Colonic mucosa (tissue), 4 donors: ENCODE results near the gene PPP6R2. TPM values are rescaled to one million over a fixed set of nuclear protein-coding genes. Genes with fewer than 3 reads are reported as not detected.

Experiments used
- DNase-seq: peaks from one replicate; pipeline ENCODE4 v3.0.0-alpha.2; 2020
- H3K27ac ChIP-seq: fragments of 200-600 bp; one replicate; pipeline ENCODE4 v1.8.0; 2021
- H3K27me3 ChIP-seq: fragments of 200-600 bp; one replicate; pipeline ENCODE4 v1.8.0; 2021
- H3K36me3 ChIP-seq: fragments of 200-600 bp; one replicate; pipeline ENCODE4 v1.8.0; 2021
- H3K4me1 ChIP-seq: fragments of 200-600 bp; one replicate; pipeline ENCODE4 v1.8.0; 2021; ENCODE audit warnings: mild to moderate bottlenecking
- H3K4me3 ChIP-seq: fragments of 200-600 bp; one replicate; pipeline ENCODE4 v1.8.0; 2021
- H3K9ac ChIP-seq, 2 donors: one replicate each; pipeline ENCODE4 v1.7.0; 2013; ENCODE audit warnings: control low read depth in 2 of 2, low read depth in 2 of 2, low read length in 2 of 2
- H3K9me3 ChIP-seq: fragments of 200-600 bp; one replicate; pipeline ENCODE4 v1.8.0; 2021
- CTCF ChIP-seq: fragments of 200-600 bp; IDR thresholded peaks from one replicate; pipeline ENCODE4 v1.8.0; 2022; ENCODE audit warnings: antibody characterized with exemption, mild to moderate bottlenecking
- intact Hi-C: fragments of 100-400 bp; cut with DNase I; formaldehyde crosslinking; loops from one replicate; pipeline ENCODE4 v1.14.1; 2022
- total RNA-seq, 2 donors: library from RNA; stranded (reverse); fragmentation: NEBNext Ultra II Directional in 1 of 2; extraction: Animal tissue kit (Norgen Biotek cat#: 25700) in 1 of 2; gene quantifications; one replicate each; pipeline ENCODE4 v1.2.1, GENCODE V29; 2021
- donor health status: healthy.
- donor health status: DM: no; HTN: no; CAD: no.
- donor health status: DM: no; HTN: no; CAD: no.

PPP6R2 gene
- total RNA-seq, 2 donors from 2014 or later: 34.1 to 55.9 TPM

GRCh38 chr22:50481440-50482106 is 138.4 kb downstream of the PPP6R2 start, which contains the start of gene ADM2:
TSS of gene ADM2 (plus strand) at chr22:50481543. CDS start at chr22:50481848, 305 bp downstream.
- Histone ChIP-seq H3K9ac (peak within 1 kb of the TSS; percentile 51 to 78), H3K27me3 (peaks cover 27% of the 10 kb centered on the region), H3K4me1 (peaks cover 15% of the 10 kb centered on the region), H3K27ac (no peak within 1 kb of the TSS), H3K4me3 (peak within 1 kb of the TSS; percentile 52), H3K9me3 (no peaks in the 10 kb centered on the region), H3K36me3 (no peaks in the 10 kb centered on the region)
- peak; percentile 67 for DNase-seq
- intact Hi-C loops: no loop called here
- TF ChIP-seq CTCF: no peak

GRCh38 chr22:50482107-50483074 is 139.3 kb downstream of the PPP6R2 start:
- no peak overlapping the region for H3K27ac ChIP-seq
- no peak for DNase-seq
- peaks cover 27% of the 10 kb centered on the region for H3K27me3 ChIP-seq
- H3K4me3 ChIP-seq: peak overlapping the region; percentile 52
- H3K9ac ChIP-seq: peak overlapping the region; percentile 51 to 78
- no peaks in the 10 kb centered on the region for H3K9me3 ChIP-seq
- no peak for TF ChIP-seq CTCF
- H3K4me1 ChIP-seq: peaks cover 15% of the 10 kb centered on the region
- intact Hi-C loops: no loop called here
- no peaks in the 10 kb centered on the region for H3K36me3 ChIP-seq

GRCh38 chr22:50483106-50483505 is 140.0 kb downstream of the PPP6R2 start:
- Histone ChIP-seq H3K27ac (no peak overlapping the region), H3K4me1 (peaks cover 15% of the 10 kb centered on the region), H3K27me3 (peaks cover 27% of the 10 kb centered on the region), H3K9me3 (no peaks in the 10 kb centered on the region), H3K4me3 (no peak overlapping the region), H3K9ac (no peak overlapping the region), H3K36me3 (no peaks in the 10 kb centered on the region)
- TF ChIP-seq CTCF: no peak
- intact Hi-C loops: no loop called here
- no peak for DNase-seq

- Histone ChIP-seq H3K4me3 (no peak overlapping the region), H3K4me1 (peaks cover 15% of the 10 kb centered on the region), H3K27me3 (peaks cover 27% of the 10 kb centered on the region), H3K9me3 (no peaks in the 10 kb centered on the region), H3K27ac (no peak overlapping the region), H3K9ac (no peak overlapping the region), H3K36me3 (no peaks in the 10 kb centered on the region)
- intact Hi-C loops: no loop called here
- TF ChIP-seq CTCF: no peak
- DNase-seq: no peak
Measured at GRCh38 chr22:50483556-50483955, 140.4 kb downstream of the PPP6R2 start.

- intact Hi-C loops: no loop called here
- peak; percentile 69 for DNase-seq
- no peak for TF ChIP-seq CTCF
- H3K4me3 ChIP-seq: no peak overlapping the region
- no peak overlapping the region for H3K27ac ChIP-seq
- peak overlapping the region in 1 of 2 donors; percentile 44 for H3K9ac ChIP-seq
- peaks cover 15% of the 10 kb centered on the region for H3K4me1 ChIP-seq
- peaks cover 27% of the 10 kb centered on the region for H3K27me3 ChIP-seq
- no peaks in the 10 kb centered on the region for H3K9me3 ChIP-seq
- H3K36me3 ChIP-seq: no peaks in the 10 kb centered on the region
Measured at GRCh38 chr22:50483977-50484853, 141.1 kb downstream of the PPP6R2 start.
